Measurements from ENCODE around the gene ANO4.

Gene ANO4

DNA sequence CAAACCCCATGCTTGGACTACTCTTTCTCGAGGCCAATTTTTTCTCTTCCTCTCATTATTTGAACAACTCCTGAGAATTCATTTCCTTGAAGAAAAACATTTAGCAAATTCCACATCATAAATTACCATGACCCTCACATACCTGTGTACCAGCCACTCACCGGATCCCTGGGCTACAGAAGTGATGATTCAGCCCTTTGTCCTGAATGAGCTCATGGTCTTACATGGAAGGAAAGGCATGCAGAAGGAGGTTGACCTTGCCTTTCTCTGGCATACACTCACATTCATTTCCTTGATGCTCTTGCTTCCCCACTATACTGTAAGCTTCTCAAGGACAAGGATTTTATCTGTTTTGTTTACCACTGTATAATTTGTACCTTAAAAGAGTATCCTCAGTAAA lies 224.0 kb downstream of the ANO4 start:
- no peak for TF ChIP-seq CTCF (IDR thresholded peaks at IDR 0.05; ENCODE audit: low read depth, low read length)
- DNase-seq (ENCODE audit: low read depth, low spot score) = peak; percentile 92
- in situ Hi-C loops (cut with HindIII; ENCODE audit: low sequenced_read_pairs) = no loop called here
- H3K4me3 ChIP-seq (ENCODE audit: low read depth, low read length) = no peak overlapping the region

DNA sequence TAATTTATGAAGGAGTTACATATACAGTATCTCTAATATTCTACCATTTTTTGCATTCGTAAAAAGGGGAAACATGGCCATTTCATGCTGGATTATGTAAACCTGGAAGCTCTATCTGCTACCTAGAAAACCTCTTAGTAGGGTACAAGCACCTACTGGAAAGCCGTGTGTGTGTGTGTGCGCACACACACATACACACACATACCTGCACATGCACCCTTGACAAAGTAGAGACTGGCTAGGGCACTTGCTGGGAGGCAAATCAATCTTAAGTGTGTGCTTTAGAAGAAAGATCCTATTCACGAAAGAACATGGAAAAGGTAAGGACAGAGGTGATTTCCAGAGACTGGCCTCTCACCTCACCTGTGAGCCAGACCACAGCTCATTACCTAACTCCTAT lies 224.6 kb downstream of the ANO4 start:
- in situ Hi-C loops (cut with HindIII; ENCODE audit: low sequenced_read_pairs) = no loop called here
- DNase-seq (ENCODE audit: low read depth, low spot score) = no peak
- no peak for TF ChIP-seq CTCF (IDR thresholded peaks at IDR 0.05; ENCODE audit: low read depth, low read length)
- no peak overlapping the region for H3K4me3 ChIP-seq (ENCODE audit: low read depth, low read length)

DNA sequence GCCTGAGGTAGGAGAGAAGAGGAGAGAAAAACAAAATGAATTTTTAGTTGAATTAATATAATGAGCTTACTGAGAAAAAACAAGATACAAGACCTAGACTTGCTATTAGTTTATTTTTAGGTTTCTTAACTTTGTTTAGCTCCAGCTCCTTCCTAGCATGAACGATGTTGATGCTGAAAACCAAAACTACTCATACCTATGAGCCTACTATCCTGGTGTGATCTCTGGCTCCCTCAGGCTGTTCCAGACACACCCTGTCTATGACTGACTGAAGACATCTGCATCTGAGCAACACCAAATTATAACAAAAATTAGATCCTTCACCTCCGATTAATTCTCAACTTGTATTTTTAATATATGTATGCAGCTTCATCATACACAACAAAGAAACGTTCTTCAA lies 225.1 kb downstream of the ANO4 start:
- no peak overlapping the region for H3K4me3 ChIP-seq (ENCODE audit: low read depth, low read length)
- no peak for DNase-seq (ENCODE audit: low read depth, low spot score)
- no peak for TF ChIP-seq CTCF (IDR thresholded peaks at IDR 0.05; ENCODE audit: low read depth, low read length)
- in situ Hi-C loops (cut with HindIII; ENCODE audit: low sequenced_read_pairs) = no loop called here

GRCh38 chr12:101021442-101021841 lies 226.9 kb downstream of the ANO4 start:
- no peak overlapping the region for H3K4me3 ChIP-seq (ENCODE audit: low read depth, low read length)
- no peak for TF ChIP-seq CTCF (IDR thresholded peaks at IDR 0.05; ENCODE audit: low read depth, low read length)
- no peak for DNase-seq (ENCODE audit: low read depth, low spot score)
- in situ Hi-C loops (cut with HindIII; ENCODE audit: low sequenced_read_pairs) = no loop called here

DNA sequence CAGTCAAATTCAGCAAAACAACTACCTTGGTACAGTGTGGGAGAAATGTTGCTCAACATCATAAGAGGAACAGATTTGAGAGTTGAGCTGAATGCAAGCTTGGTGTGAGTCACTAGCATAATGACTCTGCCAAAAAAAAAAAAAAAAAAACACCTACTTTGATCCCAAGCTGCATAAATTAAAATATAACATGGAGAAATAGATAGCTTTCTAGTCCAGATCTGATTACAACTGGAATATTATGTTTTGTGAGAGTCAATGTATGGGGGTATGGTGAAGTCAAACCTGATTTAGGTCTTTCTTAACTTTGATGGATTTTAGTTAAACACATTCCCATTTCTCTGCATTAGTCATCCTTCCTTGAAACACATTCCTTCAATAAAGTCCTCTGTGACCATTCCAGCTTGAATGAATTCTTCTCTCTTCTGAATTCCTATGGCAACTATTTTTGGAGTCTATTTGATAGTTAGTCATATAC lies 227.4 kb downstream of the ANO4 start:
- in situ Hi-C loops (cut with HindIII; ENCODE audit: low sequenced_read_pairs) = no loop called here
- H3K4me3 ChIP-seq (ENCODE audit: low read depth, low read length) = no peak overlapping the region
- TF ChIP-seq CTCF (IDR thresholded peaks at IDR 0.05; ENCODE audit: low read depth, low read length) = no peak
- peak; percentile 94 for DNase-seq (ENCODE audit: low read depth, low spot score)

DNA sequence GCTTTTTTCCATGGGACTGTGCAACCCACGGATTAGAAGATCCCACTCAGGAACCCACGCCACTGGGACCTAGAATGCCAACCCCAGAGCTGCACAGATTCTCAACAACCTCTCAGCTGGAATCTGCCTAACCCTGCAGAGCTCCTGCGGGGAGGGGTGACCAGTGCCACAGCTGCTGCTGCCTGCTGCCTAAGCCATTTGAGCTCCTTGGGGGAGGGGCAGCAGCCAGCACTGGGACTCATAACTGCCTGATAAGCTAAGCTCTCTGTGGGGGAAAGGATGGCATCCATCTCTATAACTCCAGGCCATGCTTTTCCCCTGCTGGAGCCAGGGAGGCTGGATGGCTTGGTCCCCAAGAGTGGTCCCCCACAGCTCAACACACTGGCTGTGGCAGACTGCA lies 232.6 kb downstream of the ANO4 start:
- no peak for DNase-seq (ENCODE audit: low read depth, low spot score)
- in situ Hi-C loops (cut with HindIII; ENCODE audit: low sequenced_read_pairs) = no loop called here
- no peak overlapping the region for H3K4me3 ChIP-seq (ENCODE audit: low read depth, low read length)
- TF ChIP-seq CTCF (IDR thresholded peaks at IDR 0.05; ENCODE audit: low read depth, low read length) = no peak

DNA sequence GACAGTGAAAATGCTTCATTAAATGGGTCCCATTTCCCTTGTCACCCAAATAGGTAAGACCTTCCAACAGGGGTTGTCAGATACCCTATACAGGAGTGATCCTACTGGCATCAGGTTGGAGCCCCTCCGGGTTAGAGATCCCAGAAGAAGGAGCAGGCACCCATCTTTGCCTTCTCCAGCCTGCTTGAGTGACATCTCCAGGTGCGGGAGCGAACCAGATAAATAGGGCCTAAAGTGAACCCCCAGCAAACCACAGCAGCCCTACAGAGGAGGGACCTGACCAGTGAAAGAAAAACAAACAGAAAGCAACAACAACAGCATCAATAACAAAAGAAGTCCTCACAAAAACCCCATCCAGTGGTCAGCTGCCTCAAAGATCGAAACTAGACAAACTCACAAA lies 233.2 kb downstream of the ANO4 start:
- H3K4me3 ChIP-seq (ENCODE audit: low read depth, low read length) = no peak overlapping the region
- no peak for TF ChIP-seq CTCF (IDR thresholded peaks at IDR 0.05; ENCODE audit: low read depth, low read length)
- in situ Hi-C loops (cut with HindIII; ENCODE audit: low sequenced_read_pairs) = no loop called here
- DNase-seq (ENCODE audit: low read depth, low spot score) = no peak
